SU-DHL-6 (cell line): ENCODE results near the gene OR1B1.

Source experiments
- H2AFZ ChIP-seq: fragments of 200-600 bp; sonication (generic); 2 replicates; pipeline ENCODE4 v1.6.1; 2014; ENCODE audit warnings: low read depth, mild to moderate bottlenecking, moderate library complexity, mixed read lengths, antibody characterized with exemption, low read length; ENCODE audit not compliant: severe bottlenecking
- H3F3A ChIP-seq: fragments of 200-600 bp; shearing (Covaris generic); 2 replicates; pipeline ENCODE4 v1.6.0; 2016; ENCODE audit warnings: antibody characterized with exemption, mild to moderate bottlenecking; ENCODE audit not compliant: insufficient read depth
- H3K27ac ChIP-seq: fragments of 200-600 bp; sonication (generic); 2 replicates; pipeline ENCODE4 v1.5.1; 2016; ENCODE audit warnings: low read depth, mild to moderate bottlenecking, low read length, moderate library complexity, mixed read lengths
- H3K27me3 ChIP-seq: fragments of 200-600 bp; sonication (generic), shearing (Covaris generic); 2 replicates; pipeline ENCODE4 v1.6.0; 2014; ENCODE audit warnings: mild to moderate bottlenecking, low read length
- H3K36me3 ChIP-seq: fragments of 200-600 bp; sonication (generic); 2 replicates; pipeline ENCODE4 v1.6.1; 2014; ENCODE audit warnings: mild to moderate bottlenecking, low read length, mixed read lengths
- H3K4me2 ChIP-seq: fragments of 300-600, 200-600 bp; shearing (Covaris generic), sonication (generic); 2 replicates; pipeline ENCODE4 v1.6.0; 2014; ENCODE audit warnings: low read length, low read depth, mild to moderate bottlenecking; ENCODE audit not compliant: poor library complexity, severe bottlenecking
- H3K4me3 ChIP-seq: fragments of 200-600 bp; sonication (generic); 2 replicates; pipeline ENCODE4 v1.5.1; 2014; ENCODE audit warnings: antibody characterized with exemption, low read length, mild to moderate bottlenecking, mixed read lengths; ENCODE audit not compliant: insufficient read depth, poor library complexity, severe bottlenecking
- H3K79me2 ChIP-seq: fragments of 200-600 bp; sonication (generic); 2 replicates; pipeline ENCODE4 v1.6.1; 2014; ENCODE audit warnings: mild to moderate bottlenecking, low read length, moderate library complexity; ENCODE audit not compliant: insufficient read depth
- H3K9ac ChIP-seq: fragments of 200-600 bp; sonication (generic); 2 replicates; pipeline ENCODE4 v1.7.0; 2014; ENCODE audit warnings: mild to moderate bottlenecking, low read length
- H3K9me2 ChIP-seq: fragments of 200-600 bp; sonication (generic); replicated peaks from 2 replicates; pipeline ENCODE4 v1.6.1; 2014; ENCODE audit warnings: low read length; ENCODE audit not compliant: insufficient read depth
- H3K9me3 ChIP-seq: fragments of 200-600 bp; sonication (generic); 2 replicates; pipeline ENCODE4 v1.6.1; 2014; ENCODE audit warnings: low read length, mixed read lengths; ENCODE audit not compliant: insufficient read depth
- H4K20me1 ChIP-seq: fragments of 200-600 bp; sonication (generic); 2 replicates; pipeline ENCODE4 v1.6.1; 2014; ENCODE audit warnings: low read depth, mild to moderate bottlenecking, antibody characterized with exemption, low read length, moderate library complexity, mixed read lengths
- CTCF ChIP-seq: fragments of 200-600 bp; sonication (generic); IDR thresholded peaks from one replicate; pipeline ENCODE4 v1.5.1; 2017; ENCODE audit warnings: antibody characterized with exemption, mild to moderate bottlenecking, low read length, moderate library complexity; ENCODE audit not compliant: insufficient read depth, poor library complexity, severe bottlenecking
- EZH2phosphoT487 ChIP-seq: fragments of 200-600 bp; sonication (generic), shearing (Covaris generic); conservative IDR thresholded peaks from 2 replicates; pipeline ENCODE4 v1.6.1; 2018; ENCODE audit warnings: mild to moderate bottlenecking, antibody characterized with exemption, low read length, moderate library complexity, mixed read lengths

Gene OR1B1

DNA sequence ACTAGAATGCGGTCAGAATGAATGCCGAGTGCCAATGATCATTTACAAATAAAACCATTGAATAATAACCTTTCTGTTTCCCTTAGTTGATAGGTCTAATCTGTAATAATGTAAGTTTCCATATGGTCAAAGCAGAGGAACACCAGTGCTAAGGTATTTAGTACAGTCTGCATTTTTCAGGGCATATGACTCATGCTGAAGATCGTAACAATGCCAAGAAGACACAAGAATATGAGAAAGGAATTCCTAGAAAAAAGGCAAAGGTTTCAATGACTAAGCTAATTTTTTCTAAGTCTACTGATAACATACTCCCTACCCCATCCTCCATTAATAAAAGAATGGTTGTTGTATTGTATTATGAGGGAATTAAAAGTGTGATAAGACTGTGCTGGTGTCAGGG is 77.1 kb downstream of the OR1B1 start:
- H3K9me2 ChIP-seq, result no peaks in the 10 kb centered on the region
- no peak overlapping the region for H3K4me2 ChIP-seq
- no peaks in the 10 kb centered on the region for H3K79me2 ChIP-seq
- TF ChIP-seq CTCF (no peak), EZH2phosphoT487 (no peak)
- H3K36me3 ChIP-seq, result no peaks in the 10 kb centered on the region
- no peaks in the 10 kb centered on the region for H3K27me3 ChIP-seq
- no peak overlapping the region for H3K27ac ChIP-seq
- H2AFZ ChIP-seq, result no peak overlapping the region
- H3K4me3 ChIP-seq, result no peak overlapping the region
- H3F3A ChIP-seq, result no peaks in the 10 kb centered on the region
- no peaks in the 10 kb centered on the region for H3K9me3 ChIP-seq
- H4K20me1 ChIP-seq, result no peaks in the 10 kb centered on the region
- H3K9ac ChIP-seq, result no peak overlapping the region

DNA sequence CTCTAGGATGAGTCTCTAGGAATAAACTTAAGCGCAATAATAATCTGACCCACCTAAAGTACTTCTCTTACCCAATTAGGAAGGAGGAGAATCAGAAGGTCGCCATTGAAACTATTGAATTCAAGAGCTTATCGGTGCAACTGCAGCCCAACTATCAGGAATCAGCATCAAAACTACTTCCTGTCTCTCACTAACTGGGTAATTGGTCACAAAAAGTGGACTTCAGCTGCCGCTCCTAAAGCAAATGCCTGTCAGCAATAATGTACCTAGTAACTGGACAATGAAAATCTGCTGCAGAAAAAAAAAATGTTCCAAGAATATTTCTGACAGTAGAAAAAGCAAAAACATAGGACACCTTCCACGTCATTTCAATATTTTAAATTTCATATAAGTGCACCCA is 77.6 kb downstream of the OR1B1 start:
- no peak overlapping the region for H3K27ac ChIP-seq
- no peaks in the 10 kb centered on the region for H4K20me1 ChIP-seq
- TF ChIP-seq EZH2phosphoT487 (no peak), CTCF (no peak)
- no peak overlapping the region for H2AFZ ChIP-seq
- no peak overlapping the region for H3K9ac ChIP-seq
- H3K9me3 ChIP-seq, result no peaks in the 10 kb centered on the region
- no peaks in the 10 kb centered on the region for H3K79me2 ChIP-seq
- H3K4me2 ChIP-seq, result no peak overlapping the region
- H3K4me3 ChIP-seq, result no peak overlapping the region
- H3K27me3 ChIP-seq, result no peaks in the 10 kb centered on the region
- no peaks in the 10 kb centered on the region for H3K9me2 ChIP-seq
- H3F3A ChIP-seq, result no peaks in the 10 kb centered on the region
- no peaks in the 10 kb centered on the region for H3K36me3 ChIP-seq
